ENCODE measurements around the gene GARIN3. TPM values are rescaled to one million over a fixed set of nuclear protein-coding genes. Genes with fewer than 3 reads are reported as not detected.

GARIN3 gene
- total and polyA plus RNA-seq, 12 donors = not detected

DNA sequence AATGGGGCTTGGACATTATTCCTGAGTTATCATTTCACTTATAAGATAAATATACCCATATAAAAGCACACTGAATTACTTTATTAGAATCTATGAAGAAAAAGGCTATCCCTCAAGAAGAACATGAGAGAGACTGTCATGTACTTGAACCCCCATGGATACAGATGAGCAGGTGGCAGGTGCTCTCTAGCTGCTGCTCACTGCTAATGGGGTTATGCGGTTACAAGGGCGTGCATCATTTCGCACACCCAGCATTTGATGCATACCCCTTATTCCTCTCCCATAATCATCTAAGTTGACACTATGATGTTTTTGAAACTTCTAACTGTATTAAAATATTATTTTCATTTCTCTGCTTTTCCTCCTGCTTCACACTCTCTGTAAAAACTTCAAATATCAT is 31.0 kb upstream of the GARIN3 start:
- 82 to 94% (median 85%) methylated on average over 3 of the region's 3 CpGs for WGBS, 4 donors
- Histone ChIP-seq H3K4me3 (no peak overlapping the region), H3K4me1 (replicated peaks in 1 of 2) (no peaks in the 10 kb centered on the region), H3K9me3 (replicated peaks in 1 of 3) (no peaks in the 10 kb centered on the region), H3K36me3 (replicated peaks in 1 of 2) (no peaks in the 10 kb centered on the region), H3K27ac (no peak overlapping the region), H3K27me3 (no peaks in the 10 kb centered on the region)
- no peak for TF ChIP-seq POLR2A (IDR thresholded peaks at IDR 0.05)
- TF ChIP-seq, protein P1, sequence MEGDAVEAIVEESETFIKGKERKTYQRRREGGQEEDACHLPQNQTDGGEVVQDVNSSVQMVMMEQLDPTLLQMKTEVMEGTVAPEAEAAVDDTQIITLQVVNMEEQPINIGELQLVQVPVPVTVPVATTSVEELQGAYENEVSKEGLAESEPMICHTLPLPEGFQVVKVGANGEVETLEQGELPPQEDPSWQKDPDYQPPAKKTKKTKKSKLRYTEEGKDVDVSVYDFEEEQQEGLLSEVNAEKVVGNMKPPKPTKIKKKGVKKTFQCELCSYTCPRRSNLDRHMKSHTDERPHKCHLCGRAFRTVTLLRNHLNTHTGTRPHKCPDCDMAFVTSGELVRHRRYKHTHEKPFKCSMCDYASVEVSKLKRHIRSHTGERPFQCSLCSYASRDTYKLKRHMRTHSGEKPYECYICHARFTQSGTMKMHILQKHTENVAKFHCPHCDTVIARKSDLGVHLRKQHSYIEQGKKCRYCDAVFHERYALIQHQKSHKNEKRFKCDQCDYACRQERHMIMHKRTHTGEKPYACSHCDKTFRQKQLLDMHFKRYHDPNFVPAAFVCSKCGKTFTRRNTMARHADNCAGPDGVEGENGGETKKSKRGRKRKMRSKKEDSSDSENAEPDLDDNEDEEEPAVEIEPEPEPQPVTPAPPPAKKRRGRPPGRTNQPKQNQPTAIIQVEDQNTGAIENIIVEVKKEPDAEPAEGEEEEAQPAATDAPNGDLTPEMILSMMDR (IDR thresholded peaks at IDR 0.05) = no peak
- intact Hi-C loops (cut with DNase I) = no loop called here
- no peak for DNase-seq

- Histone ChIP-seq H3K4me1 (replicated peaks in 1 of 2) (no peaks in the 10 kb centered on the region), H3K9me3 (replicated peaks in 1 of 3) (no peaks in the 10 kb centered on the region), H3K4me3 (no peak overlapping the region), H3K27me3 (no peaks in the 10 kb centered on the region), H3K36me3 (replicated peaks in 1 of 2) (no peaks in the 10 kb centered on the region), H3K27ac (no peak overlapping the region)
- DNase-seq = no peak
- intact Hi-C loops (cut with DNase I) = no loop called here
- TF ChIP-seq POLR2A (IDR thresholded peaks at IDR 0.05) = no peak
- TF ChIP-seq, protein P1 (IDR thresholded peaks at IDR 0.05) = no peak
Measured at GRCh38 chr5:157196045-157196444, 30.0 kb upstream of the GARIN3 start.

- Histone ChIP-seq H3K4me3 (no peak overlapping the region), H3K4me1 (replicated peaks in 1 of 2) (no peaks in the 10 kb centered on the region), H3K9me3 (replicated peaks in 1 of 3) (no peaks in the 10 kb centered on the region), H3K36me3 (replicated peaks in 1 of 2) (no peaks in the 10 kb centered on the region), H3K27ac (no peak overlapping the region), H3K27me3 (no peaks in the 10 kb centered on the region)
- intact Hi-C loops (cut with DNase I) = no loop called here
- WGBS, 4 donors = 85 to 93% (median 90%) methylated on average over 10 of the region's 10 CpGs
- no peak for DNase-seq
- TF ChIP-seq, protein P1 (IDR thresholded peaks at IDR 0.05) = no peak
- TF ChIP-seq POLR2A (IDR thresholded peaks at IDR 0.05) = no peak
Measured at GRCh38 chr5:157193699-157194424, 27.8 kb upstream of the GARIN3 start.

DNA sequence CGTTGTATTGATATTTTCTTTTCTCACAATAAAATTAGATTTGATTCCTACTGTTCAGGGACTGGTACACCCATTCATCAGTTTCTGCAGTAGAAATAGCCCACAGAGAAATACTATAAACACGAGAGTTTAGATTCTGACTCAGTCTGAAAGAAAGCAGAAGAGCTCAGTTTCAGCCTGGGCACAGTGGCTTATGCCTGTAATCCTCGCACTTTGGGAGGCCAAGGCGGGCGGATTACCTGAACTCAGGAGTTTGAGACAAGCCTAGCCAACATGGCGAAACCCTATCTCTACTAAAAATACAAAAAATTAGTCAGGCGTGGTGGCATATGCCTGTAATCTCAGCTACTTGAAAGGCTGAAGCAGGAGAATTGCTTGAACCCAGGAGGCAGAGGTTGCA is 23.2 kb upstream of the GARIN3 start:
- Histone ChIP-seq H3K9me3 (replicated peaks in 1 of 3) (no peaks in the 10 kb centered on the region), H3K4me1 (replicated peaks in 1 of 2) (no peaks in the 10 kb centered on the region), H3K27me3 (no peaks in the 10 kb centered on the region), H3K4me3 (no peak overlapping the region), H3K36me3 (replicated peaks in 1 of 2) (no peaks in the 10 kb centered on the region), H3K27ac (no peak overlapping the region)
- WGBS, 4 donors = 83 to 89% (median 87%) methylated on average over 7 of the region's 7 CpGs
- no peak for TF ChIP-seq POLR2A (IDR thresholded peaks at IDR 0.05)
- TF ChIP-seq, protein P1 (IDR thresholded peaks at IDR 0.05) = no peak
- intact Hi-C loops (cut with DNase I) = no loop called here
- DNase-seq = no peak

Measured in adrenal gland (tissue), 12 donors.